Transverse colon (tissue), 4 donors: ENCODE data around the gene MRGPRD. TPM values are rescaled to one million over a fixed set of nuclear protein-coding genes. Genes with fewer than 3 reads are reported as not detected.

ENCODE experiments used
- DNase-seq: peaks from one replicate; pipeline ENCODE4 v3.0.0-alpha.2; 2019
- H3K27ac ChIP-seq, 4 donors: fragments of 200-600 bp; sonication (generic); 2 replicates each; pipeline ENCODE4 v1.5.1; 2016 to 2018; ENCODE audit warnings: inconsistent platforms in 4 of 4
- H3K27me3 ChIP-seq: fragments of 200-600 bp; sonication (generic); 2 replicates; pipeline ENCODE4 v1.5.1; 2017; ENCODE audit warnings: inconsistent platforms
- H3K36me3 ChIP-seq, 4 donors: fragments of 200-600 bp; sonication (generic); 2 replicates each; pipeline ENCODE4 v1.5.1; 2017 to 2019; ENCODE audit warnings: inconsistent platforms in 4 of 4
- H3K4me1 ChIP-seq, 4 donors: fragments of 200-600 bp; sonication (generic); 2 replicates each; pipeline ENCODE4 v1.5.1; 2017 to 2020; ENCODE audit warnings: inconsistent platforms in 4 of 4
- H3K4me3 ChIP-seq, 4 donors: fragments of 200-600 bp; sonication (generic); 1 replicate in 1 of 4; 2 replicates in 3 of 4; pipeline versions ENCODE4 v1.5.1 to v1.6.1; 2017 to 2019; ENCODE audit warnings: inconsistent platforms in 4 of 4
- H3K9me3 ChIP-seq, 2 donors: fragments of 200-600 bp; sonication (generic); 2 replicates each; pipeline ENCODE4 v1.5.1; 2017 to 2019; ENCODE audit warnings: inconsistent platforms in 2 of 2
- EP300 ChIP-seq: sonication (generic); formaldehyde crosslinking; IDR thresholded peaks from one replicate; pipeline ENCODE4 v1.6.1; 2017; ENCODE audit warnings: antibody characterized with exemption, low read depth
- POLR2A ChIP-seq: fragments of 450-650 bp; IDR thresholded peaks from one replicate; pipeline ENCODE4 v1.6.1; 2016; ENCODE audit warnings: antibody characterized with exemption, mild to moderate bottlenecking, moderate library complexity
- POLR2AphosphoS5 ChIP-seq, 3 donors: sonication (generic); formaldehyde crosslinking; IDR thresholded peaks; one replicate each; pipeline ENCODE4 v1.6.1; 2016; ENCODE audit warnings: antibody characterized with exemption in 3 of 3
- WGBS, 2 donors: methylation state at CpG; one replicate each; pipeline ENCODE4 v1.1.5; 2018; ENCODE audit warnings: low coverage in 1 of 2; 5-methylcytosine and 5-hydroxymethylcytosine counted together
- in situ Hi-C, 4 donors: fragments of 200-750 bp; cut with MboI; loops; one replicate each; pipeline versions ENCODE4 v1.15.0 to v1.15.1; 2017; ENCODE audit warnings: low sequenced_read_pairs in 3 of 4, low pct_ligation_motif_present in 1 of 4, low pct_unique_long_range_greater_than_20kb in 1 of 4
- intact Hi-C: fragments of 100-400 bp; cut with DNase I; formaldehyde crosslinking; loops from one replicate; pipeline ENCODE4 v1.15.1; 2023; ENCODE audit warnings: low total_unique reads
- total RNA-seq, 4 donors: library from RNA; depleted of rRNA; stranded (reverse); fragments of >200 nt; gene quantifications; one replicate each; pipeline ENCODE4 v1.1.0, GENCODE V29; 2016
- TF ChIP-seq, protein P1 (sequence below), 5 experiments: fragments of 200-600 bp in 3 of 5; fragments of 450-650 bp in 2 of 5; sonication (generic) in 3 of 5; IDR thresholded peaks; 1 replicate in 2 of 5; 2 replicates in 3 of 5; pipeline ENCODE4 v1.5.1; 2016 to 2017; ENCODE audit warnings: antibody characterized with exemption in 5 of 5, inconsistent platforms in 3 of 5, mild to moderate bottlenecking in 2 of 5, moderate library complexity in 1 of 5

MRGPRD gene
- total RNA-seq, 4 donors from 2014 or later: not detected

DNA sequence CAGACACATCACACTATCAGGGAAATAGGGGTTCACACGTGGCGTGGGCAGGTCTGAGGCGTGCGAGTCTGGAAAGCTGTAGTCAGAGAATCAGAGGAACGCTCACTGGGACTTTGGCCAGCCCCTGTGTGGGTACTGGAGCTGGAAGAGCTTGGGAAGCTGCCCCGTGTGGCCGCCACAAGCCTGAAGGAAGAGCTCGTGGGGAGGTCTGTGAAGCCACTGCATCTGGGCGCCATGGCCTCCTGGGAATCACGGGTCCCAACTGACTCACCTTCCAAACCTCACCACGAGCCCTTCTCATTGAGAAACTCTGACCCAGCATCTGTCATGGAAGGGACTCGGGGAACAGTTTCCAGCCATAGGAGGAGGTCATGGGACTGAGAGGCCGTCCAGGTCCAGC is 38.1 kb upstream of the MRGPRD start:
- no peak overlapping the region for H3K4me3 ChIP-seq
- H3K27me3 ChIP-seq: peaks cover 9% of the 10 kb centered on the region
- peaks cover 5 to 11% (median 8%) of the 10 kb centered on the region in 4 donors for H3K4me1 ChIP-seq
- no peaks in the 10 kb centered on the region for H3K36me3 ChIP-seq
- H3K27ac ChIP-seq: peak overlapping the region; percentile 32 to 75 (median 64)
- 60% methylated on average over 1 to 12 of the region's 13 CpGs for WGBS, 2 donors
- intact Hi-C loops: no loop called here
- DNase-seq: no peak
- H3K9me3 ChIP-seq: no peaks in the 10 kb centered on the region
- in situ Hi-C loops: no loop called here
- no peak for TF ChIP-seq POLR2A
- TF ChIP-seq, protein P1, sequence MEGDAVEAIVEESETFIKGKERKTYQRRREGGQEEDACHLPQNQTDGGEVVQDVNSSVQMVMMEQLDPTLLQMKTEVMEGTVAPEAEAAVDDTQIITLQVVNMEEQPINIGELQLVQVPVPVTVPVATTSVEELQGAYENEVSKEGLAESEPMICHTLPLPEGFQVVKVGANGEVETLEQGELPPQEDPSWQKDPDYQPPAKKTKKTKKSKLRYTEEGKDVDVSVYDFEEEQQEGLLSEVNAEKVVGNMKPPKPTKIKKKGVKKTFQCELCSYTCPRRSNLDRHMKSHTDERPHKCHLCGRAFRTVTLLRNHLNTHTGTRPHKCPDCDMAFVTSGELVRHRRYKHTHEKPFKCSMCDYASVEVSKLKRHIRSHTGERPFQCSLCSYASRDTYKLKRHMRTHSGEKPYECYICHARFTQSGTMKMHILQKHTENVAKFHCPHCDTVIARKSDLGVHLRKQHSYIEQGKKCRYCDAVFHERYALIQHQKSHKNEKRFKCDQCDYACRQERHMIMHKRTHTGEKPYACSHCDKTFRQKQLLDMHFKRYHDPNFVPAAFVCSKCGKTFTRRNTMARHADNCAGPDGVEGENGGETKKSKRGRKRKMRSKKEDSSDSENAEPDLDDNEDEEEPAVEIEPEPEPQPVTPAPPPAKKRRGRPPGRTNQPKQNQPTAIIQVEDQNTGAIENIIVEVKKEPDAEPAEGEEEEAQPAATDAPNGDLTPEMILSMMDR (IDR thresholded peaks at IDR 0.05): peak in 1 of 5 experiments; percentile 8

DNA sequence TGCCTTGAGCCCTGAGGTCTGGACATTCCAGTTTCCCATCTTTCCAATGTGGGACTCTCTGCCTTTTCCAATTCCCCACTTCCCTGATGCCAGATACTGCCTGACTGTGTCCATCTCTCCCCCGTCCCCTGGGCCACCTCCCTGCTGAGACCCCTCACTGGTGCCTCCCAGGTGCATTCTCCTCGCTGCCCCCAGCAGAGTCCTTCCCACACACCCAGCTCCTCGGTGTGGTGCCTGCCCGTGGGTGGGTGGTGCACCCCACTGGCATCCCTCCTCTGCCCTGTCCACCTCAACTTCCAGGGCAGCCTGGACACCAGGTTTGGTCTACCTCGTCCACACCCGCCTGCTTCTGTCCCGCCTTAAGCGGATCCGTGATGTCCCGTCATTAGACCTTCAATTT is 37.2 kb upstream of the MRGPRD start:
- Histone ChIP-seq H3K36me3 (no peaks in the 10 kb centered on the region), H3K9me3 (no peaks in the 10 kb centered on the region), H3K27me3 (peaks cover 19% of the 10 kb centered on the region), H3K4me1 (peaks cover 5 to 16% (median 10%) of the 10 kb centered on the region in 4 donors), H3K27ac (peak overlapping the region in 3 of 4 donors; percentile 3 to 75 (median 70)), H3K4me3 (no peak overlapping the region)
- TF ChIP-seq EP300 (no peak), POLR2A (no peak), POLR2AphosphoS5 (IDR thresholded peaks at IDR 0.05) (no peak)
- TF ChIP-seq, protein P1 (IDR thresholded peaks at IDR 0.05): no peak
- WGBS, 2 donors: 77 to 83% methylated on average over 6 to 10 of the region's 10 CpGs
- intact Hi-C loops (no loop called here), in situ Hi-C loops (no loop called here)
- DNase-seq: no peak

DNA sequence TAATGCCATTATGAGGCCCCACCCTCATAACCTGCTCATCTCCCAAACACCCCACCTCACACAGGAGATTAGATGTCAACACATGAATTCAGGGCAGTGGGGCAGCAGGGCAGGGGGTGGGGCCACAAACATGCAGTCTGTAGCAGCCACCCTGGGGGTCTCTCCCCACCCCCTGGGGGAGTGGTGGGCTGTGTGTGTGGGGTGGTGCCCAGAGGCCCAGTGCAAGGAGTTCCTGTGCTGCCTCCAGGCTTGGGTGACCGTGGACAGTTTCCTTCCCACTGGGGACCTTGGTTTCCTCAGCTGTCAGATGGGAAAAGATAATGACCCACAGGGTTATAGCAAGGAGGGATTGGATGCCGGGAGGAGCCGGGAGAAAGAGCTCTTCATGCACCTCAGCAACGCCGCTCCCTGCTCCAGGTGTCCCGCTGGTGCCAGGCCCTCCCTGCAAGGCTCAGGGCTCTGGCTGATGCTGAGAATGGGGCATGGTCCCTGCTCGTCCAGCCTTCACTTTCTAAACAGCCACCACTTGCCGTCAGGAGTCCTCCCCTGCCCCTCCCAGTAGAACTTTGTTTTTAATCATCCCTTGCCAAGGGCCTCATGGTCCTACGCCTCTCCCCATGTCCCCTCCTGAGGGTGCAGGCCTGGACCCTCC is 34.2 kb upstream of the MRGPRD start:
- in situ Hi-C loops (no loop called here), intact Hi-C loops (loop anchor here (5.0 kb wide), 1 partner anchor 72 kb away; no protein-coding TSS in a partner anchor)
- no peak for TF ChIP-seq POLR2AphosphoS5 (IDR thresholded peaks at IDR 0.05)
- TF ChIP-seq EP300: no peak
- TF ChIP-seq, protein P1 (IDR thresholded peaks at IDR 0.05): no peak
- TF ChIP-seq POLR2A: no peak
- H3K36me3 ChIP-seq: no peaks in the 10 kb centered on the region
- 62% methylated on average over 9 of the region's 9 CpGs; no CpG with 5 or more reads in 1 of the 2 donors for WGBS, 2 donors
- H3K27ac ChIP-seq: peak overlapping the region; percentile 87 to 98 (median 94)
- no peak for DNase-seq
- H3K9me3 ChIP-seq: no peaks in the 10 kb centered on the region
- H3K4me1 ChIP-seq: peaks cover 5 to 32% (median 18%) of the 10 kb centered on the region in 4 donors
- H3K27me3 ChIP-seq: peaks cover 47% of the 10 kb centered on the region
- H3K4me3 ChIP-seq: no peak overlapping the region

DNA sequence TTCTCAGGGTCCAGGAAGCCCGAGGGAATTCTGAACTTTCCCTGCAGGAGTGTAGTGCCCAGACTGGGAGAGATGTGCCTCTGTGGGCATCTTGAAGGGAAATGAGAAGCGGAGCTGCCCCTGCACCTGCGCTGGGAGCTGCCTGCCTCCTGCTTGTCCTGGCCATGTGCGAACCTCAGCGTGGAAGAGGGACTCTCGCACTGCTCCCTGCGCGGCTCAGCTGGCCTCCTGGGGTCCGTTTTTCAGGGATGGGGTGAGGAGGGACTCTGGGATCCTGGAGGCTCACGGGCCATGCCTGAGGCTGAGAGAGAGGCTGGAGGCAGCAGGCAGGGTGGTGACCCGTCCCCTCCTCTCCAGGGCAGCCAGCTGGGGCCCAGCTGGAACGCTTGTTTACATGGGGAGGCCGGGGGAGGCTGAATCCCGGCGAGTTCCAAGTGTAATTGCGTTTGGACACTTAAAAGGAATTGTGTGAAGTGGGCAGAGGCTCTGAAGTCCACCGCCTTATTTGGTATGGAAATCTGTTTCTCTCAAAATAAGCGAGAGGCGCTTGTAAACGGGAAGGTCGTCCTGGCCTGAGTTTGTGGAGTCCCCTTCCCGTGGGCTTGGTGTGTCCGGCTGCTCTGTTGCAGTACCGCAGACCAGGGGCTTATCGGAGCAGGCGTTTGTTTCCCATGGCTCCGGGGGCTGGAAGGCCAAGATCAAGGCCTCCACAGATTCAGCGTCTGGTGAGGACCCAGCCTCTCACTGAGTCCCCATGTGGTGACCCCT is 33.5 kb upstream of the MRGPRD start:
- intact Hi-C loops: loop anchor here (5.0 kb wide), 1 partner anchor 73 kb away; no protein-coding TSS in a partner anchor
- in situ Hi-C loops: no loop called here
- Histone ChIP-seq H3K4me3 (peak overlapping the region in 3 of 4 donors; percentile 47 to 52 (median 49)), H3K27me3 (peaks cover 47% of the 10 kb centered on the region), H3K9me3 (no peaks in the 10 kb centered on the region), H3K36me3 (no peaks in the 10 kb centered on the region), H3K27ac (peak overlapping the region; percentile 87 to 98 (median 94)), H3K4me1 (peaks cover 8 to 39% (median 25%) of the 10 kb centered on the region in 4 donors)
- DNase-seq: peak; percentile 65
- 20 to 36% methylated on average over 1 to 28 of the region's 28 CpGs for WGBS, 2 donors
- TF ChIP-seq POLR2AphosphoS5 (IDR thresholded peaks at IDR 0.05) (peak; percentile 74 to 87 (median 84)), EP300 (no peak)
